GM12891 (cell line): ENCODE measurements around the gene NUTM2E.
"Not testable (repeated sequence)": the region's sequence is repeated elsewhere in the genome, so short reads cannot be mapped to it uniquely, and the experiment has no call there.

Experiments used
- PAX5 ChIP-seq: IDR thresholded peaks from 2 replicates; pipeline ENCODE4 v1.6.1; 2011; ENCODE audit warnings: low read length, moderate library complexity, mild to moderate bottlenecking; ENCODE audit not compliant: insufficient read depth, severe bottlenecking
- POLR2A ChIP-seq: IDR thresholded peaks from 2 replicates; pipeline ENCODE4 v1.6.1; 2011; ENCODE audit warnings: low read depth, low read length, control low read depth
- POLR2AphosphoS5 ChIP-seq: IDR thresholded peaks from 2 replicates; pipeline ENCODE4 v1.6.1; 2011; ENCODE audit warnings: low read depth, low read length, control low read depth
- POU2F2 ChIP-seq: IDR thresholded peaks from 2 replicates; pipeline ENCODE4 v1.6.1; 2011; ENCODE audit warnings: low read depth, mild to moderate bottlenecking, control low read depth, low read length, moderate library complexity
- SPI1 ChIP-seq: IDR thresholded peaks from 2 replicates; pipeline ENCODE4 v1.6.1; 2011; ENCODE audit warnings: low read depth, low read length, control low read depth
- TAF1 ChIP-seq: IDR thresholded peaks from 2 replicates; pipeline ENCODE4 v1.6.1; 2011; ENCODE audit warnings: low read depth, low read length, control low read depth

- not testable (repeated sequence) for TF ChIP-seq POLR2A, SPI1, POLR2AphosphoS5, TAF1, PAX5, POU2F2
Observed at GRCh38 chr10:79866903-79867551, 40.5 kb downstream of the NUTM2E start.
